T-helper 1 cell treated with Interleukin-12 subunit alpha and Interleukin-12 subunit beta and Interleukin-4 antibody, amounts not matched to agents 30 μg/mL and 1 μg/mL, for 36 hours (primary cell): ENCODE data around the gene PAX9.
A peak's percentile ranks its signal among the peaks of the same experiment; 100 is the strongest.

ENCODE experiments used
- H3K27ac Mint-ChIP-seq: one replicate; pipeline ENCODE4 v1.8.0; 2021; ENCODE audit warnings: mild to moderate bottlenecking, mixed read lengths
- H3K27me3 Mint-ChIP-seq: one replicate; pipeline ENCODE4 v1.8.0; 2021; ENCODE audit warnings: low read depth, mixed read lengths
- H3K36me3 Mint-ChIP-seq: one replicate; pipeline ENCODE4 v1.8.0; 2021; ENCODE audit warnings: low read depth, mixed read lengths
- H3K4me1 Mint-ChIP-seq: one replicate; pipeline ENCODE4 v1.8.0; 2021; ENCODE audit warnings: low read depth, mixed read lengths
- H3K4me3 Mint-ChIP-seq: one replicate; pipeline ENCODE4 v1.8.0; 2021; ENCODE audit warnings: mild to moderate bottlenecking, moderate library complexity, mixed read lengths
- H3K9me3 Mint-ChIP-seq: one replicate; pipeline ENCODE4 v1.8.0; 2021; ENCODE audit warnings: mixed read lengths

PAX9 gene

GRCh38 chr14:36652542-36653201 lies 9.0 kb upstream of the PAX9 start:
- no peaks in the 10 kb centered on the region for H3K9me3 Mint-ChIP-seq
- peaks cover 4% of the 10 kb centered on the region for H3K36me3 Mint-ChIP-seq
- H3K4me1 Mint-ChIP-seq, result no peaks in the 10 kb centered on the region
- H3K27me3 Mint-ChIP-seq, result peaks cover 90% of the 10 kb centered on the region
- H3K4me3 Mint-ChIP-seq, result no peak overlapping the region
- H3K27ac Mint-ChIP-seq, result no peak overlapping the region

GRCh38 chr14:36653413-36653812 lies 8.2 kb upstream of the PAX9 start:
- H3K4me1 Mint-ChIP-seq, result no peaks in the 10 kb centered on the region
- H3K9me3 Mint-ChIP-seq, result no peaks in the 10 kb centered on the region
- peaks cover 90% of the 10 kb centered on the region for H3K27me3 Mint-ChIP-seq
- peaks cover 4% of the 10 kb centered on the region for H3K36me3 Mint-ChIP-seq
- H3K4me3 Mint-ChIP-seq, result no peak overlapping the region
- no peak overlapping the region for H3K27ac Mint-ChIP-seq

- Mint-ChIP-seq H3K27me3 (peaks cover 89% of the 10 kb centered on the region), H3K27ac (no peak overlapping the region), H3K9me3 (peaks cover 3% of the 10 kb centered on the region), H3K36me3 (peaks cover 6% of the 10 kb centered on the region), H3K4me1 (peaks cover 4% of the 10 kb centered on the region), H3K4me3 (no peak overlapping the region)
These were observed 7.5 kb upstream of the PAX9 start for GRCh38 chr14:36653962-36654793.

- H3K4me1 Mint-ChIP-seq, result peaks cover 4% of the 10 kb centered on the region
- peaks cover 93% of the 10 kb centered on the region for H3K27me3 Mint-ChIP-seq
- H3K36me3 Mint-ChIP-seq, result peaks cover 7% of the 10 kb centered on the region
- no peak overlapping the region for H3K4me3 Mint-ChIP-seq
- H3K27ac Mint-ChIP-seq, result peak overlapping the region; percentile 31
- peaks cover 3% of the 10 kb centered on the region for H3K9me3 Mint-ChIP-seq
These were observed 6.8 kb upstream of the PAX9 start for GRCh38 chr14:36654794-36655381.

GRCh38 chr14:36655571-36655962 lies 6.1 kb upstream of the PAX9 start:
- peak overlapping the region; percentile 73 for H3K27ac Mint-ChIP-seq
- H3K4me1 Mint-ChIP-seq, result peaks cover 4% of the 10 kb centered on the region

GRCh38 chr14:36655963-36656686 lies 5.5 kb upstream of the PAX9 start:
- Mint-ChIP-seq H3K36me3 (peaks cover 8% of the 10 kb centered on the region), H3K9me3 (peaks cover 3% of the 10 kb centered on the region), H3K27me3 (peaks cover 96% of the 10 kb centered on the region), H3K4me3 (no peak overlapping the region), H3K4me1 (peaks cover 4% of the 10 kb centered on the region), H3K27ac (peak overlapping the region; percentile 73)

More at GRCh38 chr14:36655571-36655962, 6.1 kb upstream of the PAX9 start:
- Mint-ChIP-seq H3K9me3 (peaks cover 3% of the 10 kb centered on the region), H3K27me3 (peaks cover 93% of the 10 kb centered on the region), H3K4me3 (no peak overlapping the region), H3K36me3 (peaks cover 7% of the 10 kb centered on the region)

- peak overlapping the region; percentile 59 for H3K27ac Mint-ChIP-seq
- peaks cover 3% of the 10 kb centered on the region for H3K9me3 Mint-ChIP-seq
- H3K36me3 Mint-ChIP-seq, result peaks cover 8% of the 10 kb centered on the region
- H3K27me3 Mint-ChIP-seq, result peaks cover 96% of the 10 kb centered on the region
- peaks cover 4% of the 10 kb centered on the region for H3K4me1 Mint-ChIP-seq
- peak overlapping the region; percentile 51 for H3K4me3 Mint-ChIP-seq
These were observed 4.8 kb upstream of the PAX9 start for GRCh38 chr14:36656687-36657398.

GRCh38 chr14:36657399-36658122 lies 4.1 kb upstream of the PAX9 start:
- H3K27ac Mint-ChIP-seq, result no peak overlapping the region
- H3K9me3 Mint-ChIP-seq, result peaks cover 3% of the 10 kb centered on the region
- H3K4me3 Mint-ChIP-seq, result no peak overlapping the region
- peaks cover 99% of the 10 kb centered on the region for H3K27me3 Mint-ChIP-seq
- H3K4me1 Mint-ChIP-seq, result peaks cover 4% of the 10 kb centered on the region
- H3K36me3 Mint-ChIP-seq, result peaks cover 8% of the 10 kb centered on the region

- Mint-ChIP-seq H3K36me3 (peaks cover 8% of the 10 kb centered on the region), H3K27ac (peak overlapping the region; percentile 65), H3K27me3 (peaks cover 99% of the 10 kb centered on the region), H3K4me1 (peaks cover 4% of the 10 kb centered on the region), H3K9me3 (peaks cover 3% of the 10 kb centered on the region), H3K4me3 (no peak overlapping the region)
These were observed 3.3 kb upstream of the PAX9 start for GRCh38 chr14:36658123-36659009.

GRCh38 chr14:36659010-36659821 lies 2.4 kb upstream of the PAX9 start:
- peaks cover 8% of the 10 kb centered on the region for H3K36me3 Mint-ChIP-seq

GRCh38 chr14:36659822-36660735 lies 1.6 kb upstream of the PAX9 start:
- peaks cover 3% of the 10 kb centered on the region for H3K9me3 Mint-ChIP-seq
- no peak overlapping the region for H3K4me3 Mint-ChIP-seq
- H3K4me1 Mint-ChIP-seq, result peaks cover 10% of the 10 kb centered on the region

More at GRCh38 chr14:36659010-36659821, 2.4 kb upstream of the PAX9 start:
- peak overlapping the region; percentile 70 for H3K27ac Mint-ChIP-seq
- peaks cover 99% of the 10 kb centered on the region for H3K27me3 Mint-ChIP-seq
- no peak overlapping the region for H3K4me3 Mint-ChIP-seq
- peaks cover 8% of the 10 kb centered on the region for H3K4me1 Mint-ChIP-seq
- H3K9me3 Mint-ChIP-seq, result peaks cover 3% of the 10 kb centered on the region

More at GRCh38 chr14:36659822-36660735, 1.6 kb upstream of the PAX9 start:
- peaks cover 8% of the 10 kb centered on the region for H3K36me3 Mint-ChIP-seq
- peaks cover 99% of the 10 kb centered on the region for H3K27me3 Mint-ChIP-seq
- H3K27ac Mint-ChIP-seq, result no peak overlapping the region
